ENCODE measurements around the gene JAZF1.
A peak's percentile ranks its signal among the peaks of the same experiment; 100 is the strongest.
"Not testable (repeated sequence)": the region's sequence is repeated elsewhere in the genome, so short reads cannot be mapped to it uniquely, and the experiment has no call there.

JAZF1 gene

DNA sequence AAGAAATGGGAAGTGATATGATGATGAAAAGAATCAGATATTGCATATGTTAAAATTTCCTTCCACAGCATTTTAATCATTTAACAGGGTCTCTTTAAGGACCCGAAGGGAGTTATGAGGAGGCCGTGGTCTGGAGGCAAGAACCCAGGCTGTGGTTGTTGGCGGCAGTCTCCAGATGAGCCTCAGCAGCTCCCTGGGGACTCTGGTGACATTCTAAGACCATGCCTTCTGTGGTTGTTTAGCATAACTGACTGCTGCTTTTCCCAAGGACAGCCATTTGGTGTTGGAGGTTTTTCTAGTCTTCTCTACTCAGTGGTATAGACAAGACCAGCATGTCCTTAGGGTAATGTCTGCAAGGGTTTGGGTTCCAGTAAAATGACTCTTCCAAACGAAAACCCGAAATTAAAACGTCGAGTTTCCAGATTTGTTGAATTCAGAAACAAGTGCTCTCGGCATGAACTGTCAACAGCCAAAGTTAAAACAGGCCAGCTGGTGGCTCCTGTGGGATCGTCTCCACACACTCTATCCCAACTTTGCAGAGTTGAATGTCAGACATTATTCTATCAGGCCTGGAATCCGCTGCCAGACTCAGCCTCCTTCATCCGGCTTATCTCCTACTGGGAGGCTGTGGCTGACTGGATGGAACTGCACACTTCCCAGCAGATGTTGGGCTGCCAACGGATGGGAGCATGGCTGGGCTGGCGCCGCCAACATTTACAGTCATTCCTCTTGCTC is 257.5 kb downstream of the JAZF1 start (continued):
- no peak for TF ChIP-seq ESRRG (CRISPR knock-in tag; IDR thresholded peaks at IDR 0.05)
- TF ChIP-seq SNAI2 (CRISPR knock-in tag; IDR thresholded peaks at IDR 0.05) = no peak

DNA sequence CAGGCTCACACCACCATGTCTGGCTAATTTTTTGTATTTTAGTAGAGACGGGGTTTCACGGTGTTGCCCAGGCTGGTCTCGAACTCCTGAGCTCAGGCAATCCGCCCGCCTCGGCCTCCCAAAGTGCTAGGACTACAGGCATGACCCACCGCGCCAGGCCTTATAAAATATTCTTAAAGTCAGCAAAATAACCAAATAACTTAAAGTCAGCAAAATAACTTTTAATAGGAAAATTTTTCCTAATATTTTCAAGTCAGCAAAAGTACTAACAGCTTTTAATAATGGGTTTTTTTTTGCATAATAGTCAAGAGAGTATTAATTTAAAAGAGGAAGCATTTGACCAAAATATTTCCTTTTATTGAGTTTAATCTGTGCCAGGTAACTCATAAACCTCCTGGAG is 258.2 kb downstream of the JAZF1 start:
- ATAC-seq = not testable (repeated sequence)

DNA sequence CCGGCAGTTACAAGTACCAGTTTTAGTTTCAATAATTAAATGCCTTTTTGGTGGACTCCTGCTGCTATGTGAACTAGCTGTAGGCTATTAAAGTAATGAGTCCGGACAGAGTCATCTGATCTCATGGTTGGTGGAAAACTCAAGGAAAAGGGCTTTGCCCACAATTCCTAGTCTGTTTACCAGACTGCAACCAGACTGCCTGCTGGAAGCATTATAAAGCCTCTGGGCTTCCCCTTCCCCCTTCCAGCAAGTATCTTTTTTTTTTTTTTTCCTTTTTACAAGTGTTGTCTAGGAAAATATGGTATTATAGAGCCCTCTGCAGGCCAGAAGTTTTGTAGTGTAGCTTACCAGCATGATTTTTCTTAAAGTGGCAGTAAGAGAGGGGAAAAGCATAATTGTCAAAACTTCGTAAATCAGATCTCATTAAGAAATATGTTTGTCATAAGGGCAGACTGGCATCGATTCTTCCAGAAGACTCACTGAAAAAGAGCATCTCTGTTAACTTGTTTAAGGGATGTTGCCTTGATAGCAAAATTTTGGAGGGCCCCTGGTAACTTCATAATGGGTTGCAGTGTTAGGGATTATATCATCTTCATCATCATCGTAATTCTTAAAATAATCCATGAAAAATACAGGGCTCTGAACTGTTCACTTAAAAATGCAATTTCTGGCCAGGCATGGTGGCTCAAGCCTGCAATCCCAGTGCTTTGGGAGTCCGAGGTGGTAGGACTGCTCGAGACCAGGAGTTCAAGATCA is 259.3 kb downstream of the JAZF1 start:
- TF ChIP-seq ISL1 (CRISPR knock-in tag; IDR thresholded peaks at IDR 0.05) (0 out of 2 replicates have a peak, but pooled peaks have one; percentile 17), SNAI2 (CRISPR knock-in tag; IDR thresholded peaks at IDR 0.05) (no peak), PPARA (CRISPR knock-in tag; IDR thresholded peaks at IDR 0.05; ENCODE audit: borderline replicate concordance) (no peak), ZNF565 (CRISPR knock-in tag; conservative IDR thresholded peaks at IDR 0.05; ENCODE audit: low read depth) (no peak), ZFP30 (CRISPR knock-in tag; IDR thresholded peaks at IDR 0.05) (no peak), RARB (CRISPR knock-in tag; IDR thresholded peaks at IDR 0.05) (no peak), POU6F1 (CRISPR knock-in tag; IDR thresholded peaks at IDR 0.05; ENCODE audit: borderline replicate concordance, low read depth) (no peak), ZNF70 (CRISPR knock-in tag; IDR thresholded peaks at IDR 0.05) (no peak)
- ATAC-seq = peak; percentile 96

GRCh38 chr7:27920281-27920946 is 260.2 kb downstream of the JAZF1 start:
- no peak for ATAC-seq
- TF ChIP-seq TSHZ2 (CRISPR knock-in tag; IDR thresholded peaks at IDR 0.05) = no peak
- TF ChIP-seq, protein P1, sequence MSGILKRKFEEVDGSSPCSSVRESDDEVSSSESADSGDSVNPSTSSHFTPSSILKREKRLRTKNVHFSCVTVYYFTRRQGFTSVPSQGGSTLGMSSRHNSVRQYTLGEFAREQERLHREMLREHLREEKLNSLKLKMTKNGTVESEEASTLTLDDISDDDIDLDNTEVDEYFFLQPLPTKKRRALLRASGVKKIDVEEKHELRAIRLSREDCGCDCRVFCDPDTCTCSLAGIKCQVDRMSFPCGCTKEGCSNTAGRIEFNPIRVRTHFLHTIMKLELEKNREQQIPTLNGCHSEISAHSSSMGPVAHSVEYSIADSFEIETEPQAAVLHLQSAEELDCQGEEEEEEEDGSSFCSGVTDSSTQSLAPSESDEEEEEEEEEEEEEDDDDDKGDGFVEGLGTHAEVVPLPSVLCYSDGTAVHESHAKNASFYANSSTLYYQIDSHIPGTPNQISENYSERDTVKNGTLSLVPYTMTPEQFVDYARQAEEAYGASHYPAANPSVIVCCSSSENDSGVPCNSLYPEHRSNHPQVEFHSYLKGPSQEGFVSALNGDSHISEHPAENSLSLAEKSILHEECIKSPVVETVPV (CRISPR knock-in tag; IDR thresholded peaks at IDR 0.05) = no peak
- no peak for TF ChIP-seq POU6F1 (CRISPR knock-in tag; IDR thresholded peaks at IDR 0.05; ENCODE audit: borderline replicate concordance, low read depth)
- TF ChIP-seq SNAI2 (CRISPR knock-in tag; IDR thresholded peaks at IDR 0.05) = no peak
- no peak for TF ChIP-seq ZFP30 (CRISPR knock-in tag; IDR thresholded peaks at IDR 0.05)
- TF ChIP-seq TOX (CRISPR knock-in tag; IDR thresholded peaks at IDR 0.05; ENCODE audit: borderline replicate concordance) = no peak
- TF ChIP-seq CSDC2 (CRISPR knock-in tag; IDR thresholded peaks at IDR 0.05) = no peak
- no peak for TF ChIP-seq CREB5 (CRISPR knock-in tag; IDR thresholded peaks at IDR 0.05; ENCODE audit: low read depth)
- TF ChIP-seq ESRRG (CRISPR knock-in tag; IDR thresholded peaks at IDR 0.05) = no peak
- no peak for TF ChIP-seq OSR1 (CRISPR knock-in tag; IDR thresholded peaks at IDR 0.05)
- TF ChIP-seq RARB (CRISPR knock-in tag; IDR thresholded peaks at IDR 0.05) = no peak
- no peak for TF ChIP-seq PPARA (CRISPR knock-in tag; IDR thresholded peaks at IDR 0.05; ENCODE audit: borderline replicate concordance)
- no peak for TF ChIP-seq ZNF565 (CRISPR knock-in tag; conservative IDR thresholded peaks at IDR 0.05; ENCODE audit: low read depth)
- no peak for TF ChIP-seq ZC3H10 (CRISPR knock-in tag; IDR thresholded peaks at IDR 0.05)
- TF ChIP-seq GLIS3 (CRISPR knock-in tag; IDR thresholded peaks at IDR 0.05) = no peak
- no peak for TF ChIP-seq ZNF70 (CRISPR knock-in tag; IDR thresholded peaks at IDR 0.05)
- TF ChIP-seq ARNTL (CRISPR knock-in tag; IDR thresholded peaks at IDR 0.05; ENCODE audit: borderline replicate concordance, low read depth) = no peak
- no peak for TF ChIP-seq ISL1 (CRISPR knock-in tag; IDR thresholded peaks at IDR 0.05)
- TF ChIP-seq ZNF8 (CRISPR knock-in tag; IDR thresholded peaks at IDR 0.05) = no peak
